GM15510 (cell line): ENCODE data around the gene GALNT9.

Source experiments
- POLR2A ChIP-seq: IDR thresholded peaks from 3 replicates; pipeline ENCODE4 v1.6.1; 2011; ENCODE audit warnings: borderline replicate concordance; ENCODE audit not compliant: insufficient read length; ENCODE audit errors: extremely low read depth

The GALNT9 gene

GRCh38 chr12:132205271-132206045 is 123.9 kb downstream of the GALNT9 start:
- no peak for TF ChIP-seq POLR2A

- TF ChIP-seq POLR2A: no peak
Observed at GRCh38 chr12:132204793-132205270, 124.6 kb downstream of the GALNT9 start.

DNA sequence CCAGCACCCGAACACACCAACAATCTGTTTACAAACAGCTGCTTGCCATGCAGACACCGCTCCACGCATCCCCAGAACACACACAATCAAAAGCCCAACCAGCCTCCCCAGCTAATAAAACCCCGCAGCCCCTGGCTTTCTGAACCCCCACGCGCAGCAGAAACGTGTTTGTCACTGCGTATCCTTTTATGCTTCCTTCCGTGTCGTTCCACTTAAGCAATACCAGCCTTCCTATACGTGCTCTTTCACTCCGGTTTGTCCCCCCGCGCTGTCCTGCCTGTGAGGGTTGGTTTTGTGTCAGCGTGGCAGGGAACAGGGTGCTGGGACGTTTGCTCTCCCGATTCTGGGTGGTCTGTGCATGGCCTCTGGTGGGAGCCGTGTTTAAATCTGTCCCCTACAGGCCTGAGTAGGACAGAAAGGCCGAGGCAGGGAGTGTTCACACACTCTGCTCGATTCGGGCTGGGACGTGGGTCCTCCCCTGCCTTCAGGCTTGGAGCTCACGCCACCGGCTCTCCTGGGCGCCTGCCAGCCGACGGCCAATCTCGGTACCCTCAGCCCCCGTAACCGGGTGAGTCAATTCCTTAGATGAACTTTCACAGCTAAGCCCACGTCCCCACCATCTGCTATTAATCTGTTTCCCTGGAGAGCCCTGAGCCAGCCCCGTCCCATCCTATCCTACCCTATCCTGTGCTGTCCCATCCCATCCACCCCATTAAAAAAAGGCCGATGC is 125.2 kb downstream of the GALNT9 start:
- no peak for TF ChIP-seq POLR2A

DNA sequence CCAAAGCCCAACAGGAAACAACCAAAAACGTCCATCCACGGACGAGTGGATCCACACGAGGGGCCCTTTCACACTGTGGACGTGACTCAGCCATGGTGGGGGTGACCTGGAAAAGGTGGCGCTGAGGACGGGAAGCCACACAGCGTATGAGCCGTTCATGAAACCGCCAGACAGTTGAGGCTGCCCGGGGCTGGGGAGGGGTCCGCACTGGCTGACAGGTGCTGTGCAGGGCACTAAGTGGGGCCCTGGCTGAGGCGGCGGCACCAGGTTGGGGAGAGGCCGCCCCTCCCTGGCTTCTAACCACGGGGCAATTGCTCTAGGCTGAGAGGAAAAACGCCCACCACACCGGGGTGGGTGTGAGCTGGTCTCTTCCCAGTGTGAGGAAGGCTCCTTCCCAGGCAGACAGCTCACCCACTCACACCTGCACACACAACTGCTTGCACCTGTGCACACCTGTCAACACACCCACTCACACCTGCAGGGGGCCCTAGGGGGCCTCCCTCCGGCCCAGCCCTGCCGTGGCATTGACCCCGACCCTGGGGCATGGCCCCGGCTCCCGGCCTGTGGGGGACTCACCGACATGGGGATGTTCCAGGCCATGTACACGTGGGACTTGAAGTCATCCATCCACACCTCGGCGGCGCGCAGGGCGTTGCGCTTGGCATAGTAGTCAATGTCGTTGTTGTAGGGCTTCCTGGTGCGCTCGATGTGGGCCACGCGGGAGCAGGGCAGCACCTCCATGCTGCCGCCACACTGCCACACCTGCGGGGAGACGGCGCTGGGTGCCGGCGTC is 126.3 kb downstream of the GALNT9 start:
- TF ChIP-seq POLR2A: no peak

DNA sequence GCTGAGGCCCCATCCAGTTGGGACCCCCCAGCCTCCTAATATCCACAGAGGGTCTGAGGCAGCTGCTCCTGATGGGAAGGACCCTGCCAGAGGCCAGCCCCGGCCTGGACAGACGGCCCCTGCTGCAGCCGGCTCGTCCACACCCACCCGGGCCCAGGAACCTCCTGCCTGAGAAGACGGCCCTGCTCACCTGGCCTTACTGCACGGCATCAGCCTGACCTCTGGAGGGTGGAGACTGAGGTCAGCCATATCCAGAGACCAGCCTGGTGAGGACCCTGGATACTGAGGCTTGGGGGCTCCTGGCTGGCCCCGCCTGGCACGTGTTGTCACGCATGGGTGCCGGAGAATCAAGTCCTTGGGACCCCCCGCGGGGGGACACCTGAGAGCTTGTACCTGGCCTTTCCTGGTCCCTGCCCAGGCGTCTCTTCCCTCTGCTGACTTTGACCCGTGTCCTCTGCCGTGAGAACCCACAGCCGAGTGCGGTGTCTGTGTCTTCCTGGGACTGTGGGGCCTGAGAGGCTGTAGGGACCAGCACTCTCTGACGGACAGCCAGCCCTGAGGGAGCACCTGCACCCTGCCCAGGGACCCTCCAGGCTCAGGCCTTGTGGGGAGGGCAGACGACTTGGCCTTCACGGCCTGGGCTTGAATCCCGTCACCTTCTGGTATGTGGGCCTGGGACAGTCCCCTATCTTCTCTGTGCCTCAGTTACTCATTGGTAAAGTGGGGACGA is 127.8 kb downstream of the GALNT9 start:
- no peak for TF ChIP-seq POLR2A

- no peak for TF ChIP-seq POLR2A
Observed at GRCh38 chr12:132200800-132201199, 128.6 kb downstream of the GALNT9 start.

- no peak for TF ChIP-seq POLR2A
Observed at GRCh38 chr12:132199526-132200319, 129.7 kb downstream of the GALNT9 start.

GRCh38 chr12:132199101-132199500 is 130.3 kb downstream of the GALNT9 start:
- TF ChIP-seq POLR2A: no peak

DNA sequence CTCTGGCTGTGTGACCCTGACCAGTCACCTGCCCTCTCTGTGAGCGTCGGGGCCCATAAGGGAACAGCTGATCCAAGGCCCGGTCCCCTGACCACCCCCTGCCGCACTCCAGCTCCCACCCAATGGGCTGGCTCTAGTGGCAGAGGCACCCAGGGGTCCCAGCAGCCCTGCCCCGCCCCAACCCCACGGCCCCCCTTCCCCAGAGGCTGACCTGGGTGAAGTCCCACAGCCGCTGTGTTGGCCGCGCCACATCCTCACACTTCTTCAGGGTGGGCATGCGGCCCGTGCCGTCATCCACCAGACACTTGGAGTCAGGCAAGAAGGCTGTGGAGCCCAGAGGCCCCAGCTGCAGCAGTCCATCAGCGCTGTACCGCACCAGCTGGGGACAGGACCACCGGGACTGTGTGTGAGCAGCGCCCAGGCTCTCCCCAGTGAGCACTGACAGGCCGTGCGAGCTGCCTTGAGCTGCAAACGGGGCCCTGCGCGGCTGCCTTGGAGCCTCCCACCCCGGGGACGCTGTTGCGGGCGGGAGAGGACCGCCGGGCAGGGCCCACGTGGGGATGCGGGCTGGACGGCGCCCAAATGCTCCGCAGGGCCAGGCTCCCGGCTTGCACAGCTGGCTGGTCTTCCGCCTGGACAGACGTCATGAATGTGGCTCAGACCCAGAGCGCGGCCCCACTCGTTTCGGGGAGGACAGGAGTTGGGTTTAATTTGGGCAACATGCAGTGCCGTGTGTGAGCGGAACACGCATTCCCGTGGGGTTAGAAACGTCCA is 131.6 kb downstream of the GALNT9 start:
- TF ChIP-seq POLR2A: no peak

- TF ChIP-seq POLR2A: no peak
Observed at GRCh38 chr12:132196873-132197390, 132.5 kb downstream of the GALNT9 start.

DNA sequence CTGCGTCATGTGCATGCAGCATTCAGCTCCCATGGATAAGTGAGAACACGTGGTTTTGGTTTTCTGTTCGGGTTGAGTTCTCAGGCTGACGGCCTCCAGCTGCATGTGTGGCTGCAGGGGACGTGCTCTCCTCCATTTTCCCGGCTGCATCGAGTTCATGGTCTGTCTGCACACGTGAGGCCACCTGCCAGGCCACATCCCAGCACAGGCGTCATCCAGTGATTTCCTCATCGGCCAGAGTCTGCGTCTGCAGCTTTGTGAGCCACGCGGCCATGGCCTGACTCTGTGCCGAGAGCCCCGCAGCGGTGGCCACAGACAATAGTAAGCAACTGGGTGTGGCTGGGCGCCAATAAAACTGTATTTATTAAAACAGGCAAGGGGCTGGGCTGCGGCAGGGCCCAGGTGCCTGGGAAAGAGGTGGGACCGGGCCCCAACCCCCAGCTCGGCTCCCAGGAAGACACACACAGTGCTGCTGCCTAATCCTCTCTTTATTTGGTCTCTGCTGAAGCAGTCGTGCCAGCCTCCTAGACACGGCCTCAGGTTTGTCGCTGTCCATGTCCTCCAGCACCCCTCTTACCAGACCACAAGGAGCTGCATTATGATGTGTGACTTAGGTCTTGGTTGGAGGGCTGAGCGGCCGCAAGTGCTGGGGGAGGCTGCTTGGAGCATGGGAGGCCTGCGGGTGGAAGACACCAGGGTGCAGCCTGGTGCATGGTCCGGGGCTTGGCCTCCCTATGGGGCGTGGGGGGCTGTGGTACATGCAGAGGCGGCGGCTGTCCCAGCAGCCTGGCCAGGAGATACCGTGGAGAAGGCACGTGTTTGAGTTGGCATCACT is 133.1 kb downstream of the GALNT9 start:
- no peak for TF ChIP-seq POLR2A

DNA sequence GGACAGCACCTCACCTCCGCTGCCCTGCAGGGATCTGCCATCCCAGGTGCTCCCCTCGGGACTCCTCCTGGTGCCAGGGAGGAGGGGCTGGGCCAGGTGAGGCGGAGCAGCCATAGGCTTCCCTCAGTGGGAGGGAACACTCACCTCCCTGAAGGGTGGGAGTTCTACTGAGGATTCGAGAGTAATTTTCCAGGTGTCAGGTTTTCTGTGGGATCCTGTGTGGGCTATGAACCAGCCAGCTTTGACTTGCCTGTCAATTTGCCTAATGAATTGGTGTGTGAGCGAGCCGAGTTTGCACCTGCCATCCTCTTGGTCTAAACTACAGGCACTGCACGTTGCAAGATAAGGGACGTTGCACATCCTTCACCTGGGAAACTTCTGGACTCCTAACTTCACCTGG is 134.8 kb downstream of the GALNT9 start:
- TF ChIP-seq POLR2A: no peak
